SW480 (cell line): ENCODE data around the gene ABCC1.
"Not testable (repeated sequence)": the region's sequence is repeated elsewhere in the genome, so short reads cannot be mapped to it uniquely, and the experiment has no call there.

Experiments used
- DNase-seq: peaks from one replicate; pipeline ENCODE4 v3.0.0-alpha.2; 2016; ENCODE audit warnings: low spot score

Gene ABCC1

GRCh38 chr16:16083421-16084156 is 134.2 kb downstream of the ABCC1 start:
- peak; percentile 39 for DNase-seq

DNA sequence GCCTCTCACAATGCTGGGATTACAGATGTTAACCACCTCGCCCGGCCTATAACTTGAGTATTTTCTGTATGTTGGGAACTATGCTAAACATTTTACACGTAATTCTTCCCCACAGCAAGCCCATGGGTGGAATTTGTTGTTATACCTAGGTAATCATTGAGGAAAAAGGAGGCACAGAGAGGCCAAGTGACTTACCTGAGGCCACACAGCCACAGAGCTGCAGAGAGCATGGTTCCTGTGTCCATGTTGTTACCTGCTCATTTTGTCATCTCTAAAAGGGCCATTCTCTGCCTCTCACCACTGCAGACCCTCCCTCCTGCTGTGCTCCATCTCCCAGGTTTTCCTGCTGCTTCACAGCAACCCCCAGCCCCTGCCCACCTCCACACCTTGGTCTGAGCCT is 135.5 kb downstream of the ABCC1 start:
- DNase-seq = no peak

DNA sequence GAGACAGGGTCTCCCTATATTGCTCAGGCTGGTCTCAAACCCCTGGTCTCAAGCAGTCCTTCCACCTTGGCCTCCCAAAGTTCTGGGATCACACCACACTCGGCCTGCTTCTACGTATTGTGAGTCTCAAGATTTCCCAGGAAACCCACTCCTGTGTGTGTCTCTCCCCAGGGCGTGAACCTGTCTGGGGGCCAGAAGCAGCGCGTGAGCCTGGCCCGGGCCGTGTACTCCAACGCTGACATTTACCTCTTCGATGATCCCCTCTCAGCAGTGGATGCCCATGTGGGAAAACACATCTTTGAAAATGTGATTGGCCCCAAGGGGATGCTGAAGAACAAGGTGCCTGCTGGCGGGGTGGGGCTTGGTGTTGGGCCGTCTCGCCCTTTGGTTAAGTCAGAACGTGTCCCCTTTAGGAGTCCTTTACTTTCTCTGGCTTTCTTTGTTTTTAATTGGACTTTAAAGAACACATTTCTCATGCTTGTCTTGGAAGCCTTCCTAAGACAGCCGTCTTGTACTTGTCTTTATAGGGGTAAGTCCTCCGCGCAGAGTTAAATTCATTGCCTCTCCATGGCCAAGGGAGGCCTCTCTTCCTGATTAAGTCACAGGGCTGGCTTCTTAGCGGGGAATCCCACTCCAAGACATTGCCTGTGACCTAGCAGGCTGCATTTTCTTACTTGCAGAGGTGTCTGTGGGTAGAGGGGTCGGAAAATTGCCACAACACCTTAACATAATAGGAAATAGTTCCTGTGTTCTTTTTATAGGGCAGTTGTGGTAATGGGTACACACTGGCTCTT is 137.4 kb downstream of the ABCC1 start:
- DNase-seq = no peak

DNA sequence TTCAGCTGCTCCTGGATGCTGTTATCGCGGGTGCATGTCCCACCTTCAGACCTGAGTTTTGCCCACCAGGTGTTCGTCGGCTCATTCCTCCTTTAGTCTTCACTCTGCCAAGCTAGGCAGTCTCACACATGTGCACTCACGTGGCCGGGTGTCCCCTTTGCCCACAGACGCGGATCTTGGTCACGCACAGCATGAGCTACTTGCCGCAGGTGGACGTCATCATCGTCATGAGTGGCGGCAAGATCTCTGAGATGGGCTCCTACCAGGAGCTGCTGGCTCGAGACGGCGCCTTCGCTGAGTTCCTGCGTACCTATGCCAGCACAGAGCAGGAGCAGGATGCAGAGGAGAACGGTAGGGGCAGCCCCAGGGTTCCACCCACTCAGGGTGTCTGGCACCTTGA is 140.8 kb downstream of the ABCC1 start:
- DNase-seq = no peak

DNA sequence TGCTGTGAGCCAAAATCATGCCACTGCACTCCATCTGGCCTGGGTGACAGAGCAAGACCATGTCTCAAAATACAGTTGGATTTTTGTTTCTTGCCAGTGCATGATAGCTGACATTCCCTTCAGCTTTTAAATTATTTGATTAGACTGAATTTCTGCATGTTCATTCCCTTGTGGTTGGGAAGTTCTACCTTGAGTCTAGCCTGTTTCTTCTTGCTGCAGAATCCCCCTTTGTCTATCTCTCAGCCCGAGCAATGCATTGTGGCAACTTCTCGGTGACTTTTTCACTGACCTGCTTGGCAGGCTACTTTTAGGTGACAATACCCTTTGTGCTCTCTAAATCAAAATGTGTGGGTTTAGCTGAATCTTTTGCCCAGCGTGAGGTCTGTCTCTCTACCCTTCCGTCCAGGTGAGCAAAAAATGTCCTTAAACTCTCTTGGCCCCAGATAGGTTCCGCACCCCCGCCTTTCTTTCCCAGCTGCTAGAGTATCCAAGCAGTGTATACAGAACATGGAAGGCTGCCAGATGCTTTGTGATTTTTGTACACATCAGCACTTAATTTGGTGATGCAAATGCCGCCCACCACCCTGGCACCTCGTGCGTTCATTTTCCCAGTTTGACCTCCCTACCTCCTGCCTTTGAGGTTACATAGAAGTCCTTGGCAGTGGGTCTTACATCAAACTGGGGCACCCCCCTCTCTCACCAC is 143.7 kb downstream of the ABCC1 start:
- DNase-seq = no peak

- DNase-seq = no peak
Measured at GRCh38 chr16:16093628-16094332, 144.4 kb downstream of the ABCC1 start.

DNA sequence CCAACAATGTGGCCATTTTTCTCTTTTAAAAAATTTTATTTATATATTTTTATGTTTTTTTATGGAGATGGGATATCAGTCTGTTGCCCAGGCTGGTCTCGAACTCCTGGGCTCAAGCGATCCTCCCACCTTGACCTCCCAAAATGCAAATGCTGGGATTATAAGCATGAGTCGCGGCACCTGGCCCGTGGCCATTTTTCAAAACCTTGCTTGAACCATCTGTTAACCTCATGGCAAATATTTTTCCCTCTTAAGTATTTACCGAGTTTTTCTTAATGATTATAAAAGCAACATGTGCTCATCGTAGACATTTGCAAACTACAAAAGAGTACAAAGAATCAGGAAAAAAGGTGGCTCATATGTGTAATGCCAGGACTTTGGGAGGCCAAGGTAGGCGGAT is 146.2 kb downstream of the ABCC1 start:
- no peak for DNase-seq

DNA sequence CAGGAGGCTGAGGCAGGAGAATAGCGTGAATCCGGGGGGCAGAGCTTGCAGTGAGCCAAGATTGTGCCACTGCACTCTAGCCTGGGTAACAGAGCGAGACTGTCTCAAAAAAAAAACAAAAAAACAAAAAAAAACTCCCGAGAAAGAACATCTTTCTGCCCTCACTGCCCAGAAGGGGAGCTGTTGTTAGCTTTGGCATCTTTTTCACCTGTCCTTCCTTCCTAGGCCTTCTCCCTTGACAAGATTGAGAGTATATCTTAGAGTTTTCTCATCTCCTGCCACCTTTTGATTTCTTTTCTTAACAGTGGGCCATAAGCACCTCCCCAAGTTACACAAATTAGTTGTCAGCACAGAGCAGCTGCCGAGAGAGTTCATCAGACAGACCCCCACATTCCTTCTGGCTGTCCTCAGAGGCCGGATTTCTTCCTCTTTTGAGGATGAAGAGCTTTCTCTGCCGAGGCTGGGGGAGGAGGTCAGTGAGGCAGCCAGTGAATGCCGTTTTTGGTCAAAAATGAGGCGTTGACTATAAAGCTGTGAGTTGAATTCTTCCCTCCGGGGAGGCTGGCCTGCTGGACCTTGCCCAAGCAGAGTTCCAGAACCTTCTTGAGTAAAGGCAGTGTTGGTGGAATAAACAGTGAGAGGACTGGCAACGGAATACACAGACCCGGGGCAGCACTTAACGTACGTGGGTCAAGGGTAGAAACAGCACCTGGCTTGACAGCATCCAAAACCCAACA is 146.9 kb downstream of the ABCC1 start:
- DNase-seq = no peak

DNA sequence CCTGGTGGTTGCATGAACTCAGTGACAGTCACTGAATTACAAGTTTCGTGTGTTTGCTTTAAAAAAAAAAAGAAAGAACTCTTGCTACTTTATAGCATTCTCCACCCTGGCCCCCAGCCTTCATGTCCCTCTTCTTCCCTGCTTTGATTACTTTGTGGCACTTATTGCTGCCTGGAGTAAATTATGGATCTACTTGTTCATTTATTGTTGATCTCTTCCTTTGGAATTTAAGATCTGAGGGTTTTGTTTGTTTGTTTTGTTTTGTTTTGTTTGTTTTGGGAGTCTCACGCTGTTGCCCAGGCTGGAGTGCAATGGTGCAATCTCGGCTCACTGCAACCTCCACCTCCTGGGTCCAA is 147.4 kb downstream of the ABCC1 start:
- no peak for DNase-seq

DNA sequence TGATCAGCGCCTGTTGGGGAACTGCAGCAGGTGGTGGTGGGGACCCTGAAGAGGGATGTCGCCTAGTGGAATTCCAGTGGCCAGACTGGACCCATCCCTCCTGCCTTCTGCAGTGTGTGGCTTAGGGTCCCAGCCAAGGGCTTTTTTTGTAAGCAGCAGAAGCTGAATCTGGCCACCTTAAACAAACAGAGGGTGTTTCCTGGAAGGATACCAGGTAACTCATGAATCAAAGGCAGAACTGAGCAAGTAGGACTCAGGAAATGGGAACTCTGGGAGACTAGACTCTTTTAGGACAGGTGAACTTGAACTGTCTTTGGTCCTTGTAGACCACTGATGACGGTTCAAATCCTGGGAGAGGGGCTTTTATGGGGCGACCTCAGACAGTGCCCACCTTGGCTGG is 149.9 kb downstream of the ABCC1 start:
- no peak for DNase-seq

- no peak for DNase-seq
Measured at GRCh38 chr16:16100631-16101030, 151.2 kb downstream of the ABCC1 start.

- no peak for DNase-seq
Measured at GRCh38 chr16:16101585-16101984, 152.2 kb downstream of the ABCC1 start.

- no peak for DNase-seq
Measured at GRCh38 chr16:16102738-16103137, 153.3 kb downstream of the ABCC1 start.

- DNase-seq = not testable (repeated sequence)
Measured at GRCh38 chr16:16104132-16104803, 154.9 kb downstream of the ABCC1 start.

- not testable (repeated sequence) for DNase-seq
Measured at GRCh38 chr16:16104804-16105141, 155.4 kb downstream of the ABCC1 start.

GRCh38 chr16:16105646-16106045 is 156.2 kb downstream of the ABCC1 start:
- DNase-seq = no peak

- no peak for DNase-seq
Measured at GRCh38 chr16:16106466-16106865, 157.1 kb downstream of the ABCC1 start.

GRCh38 chr16:16107839-16108238 is 158.4 kb downstream of the ABCC1 start:
- no peak for DNase-seq

- DNase-seq = no peak
Measured at GRCh38 chr16:16108759-16109158, 159.3 kb downstream of the ABCC1 start.

- DNase-seq = no peak
Measured at GRCh38 chr16:16109453-16110110, 160.2 kb downstream of the ABCC1 start.

DNA sequence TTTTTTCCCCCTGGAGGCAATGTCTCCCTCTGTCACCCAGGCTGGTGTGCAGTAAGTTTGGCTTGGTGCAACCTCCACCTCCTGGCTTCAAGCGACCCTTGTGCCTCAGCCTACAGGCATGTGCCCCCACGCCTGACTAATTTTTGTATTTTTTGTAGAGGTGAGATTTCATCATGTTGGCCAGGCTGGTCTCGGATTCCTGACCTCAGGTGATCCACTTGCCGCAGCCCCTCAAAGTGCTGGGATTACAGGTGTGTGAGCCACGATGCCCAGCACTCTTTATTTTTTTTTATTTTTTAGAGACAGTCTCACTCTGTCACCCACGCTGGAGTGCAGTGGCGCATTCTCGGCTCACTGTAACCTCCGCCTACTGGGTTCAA is 160.7 kb downstream of the ABCC1 start:
- DNase-seq = no peak
